Activated CD4-positive, alpha-beta T cell treated with anti-CD3 and anti-CD28 coated beads, Interleukin-2, amount 50 U/mL, for 48 hours (primary cell): ENCODE data around the gene LKAAEAR1.

Experiments used
- DNase-seq, 2 experiments: peaks; one replicate each; pipeline ENCODE4 v3.0.0-alpha.2; 2020

The LKAAEAR1 gene

DNA sequence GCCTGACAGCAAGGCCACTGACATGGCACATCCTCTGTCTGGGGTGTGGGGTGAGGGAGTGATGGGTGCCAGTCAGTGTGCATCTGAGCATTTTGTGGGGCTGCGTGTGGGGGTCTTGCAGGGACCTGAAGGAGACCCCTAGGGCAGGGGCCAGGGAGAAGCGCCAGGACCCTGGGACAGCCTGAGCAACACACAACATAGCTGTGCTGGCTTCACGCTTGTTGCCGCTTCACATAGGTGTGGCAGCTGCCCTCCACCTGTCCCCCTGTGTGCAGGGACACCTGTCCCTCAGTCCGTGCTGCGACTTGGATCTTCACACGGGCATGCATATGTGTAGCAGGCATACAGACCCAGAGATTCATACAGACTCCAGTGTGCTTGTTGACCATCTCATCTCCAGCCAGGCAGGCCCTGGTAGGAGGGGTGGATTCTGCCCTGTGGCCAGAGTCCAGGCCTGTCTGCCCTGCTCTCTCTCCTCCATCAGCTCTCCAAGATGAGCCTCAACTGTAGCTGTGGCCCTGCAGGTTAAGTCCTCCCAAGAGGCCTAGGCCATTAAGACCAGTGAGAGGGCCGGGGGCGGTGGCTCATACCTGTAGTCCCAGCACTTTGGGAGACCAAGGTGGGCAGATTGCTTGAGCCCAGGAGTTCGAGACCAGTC lies 26.3 kb upstream of the LKAAEAR1 start:
- DNase-seq = no peak

- DNase-seq = no peak
Observed at GRCh38 chr20:64109831-64110391, 25.7 kb upstream of the LKAAEAR1 start.

- DNase-seq = no peak
Observed at GRCh38 chr20:64108731-64109681, 24.8 kb upstream of the LKAAEAR1 start.

- DNase-seq = no peak
Observed at GRCh38 chr20:64107736-64108457, 23.7 kb upstream of the LKAAEAR1 start.

GRCh38 chr20:64106981-64107735 lies 23.0 kb upstream of the LKAAEAR1 start, which contains the start of gene NPBWR2:
NPBWR2 (minus strand) TSS chr20:64107565; CDS start chr20:64106831, 734 bp downstream.
- DNase-seq = no peak

- DNase-seq = no peak
Observed at GRCh38 chr20:64106435-64106961, 22.3 kb upstream of the LKAAEAR1 start.

DNA sequence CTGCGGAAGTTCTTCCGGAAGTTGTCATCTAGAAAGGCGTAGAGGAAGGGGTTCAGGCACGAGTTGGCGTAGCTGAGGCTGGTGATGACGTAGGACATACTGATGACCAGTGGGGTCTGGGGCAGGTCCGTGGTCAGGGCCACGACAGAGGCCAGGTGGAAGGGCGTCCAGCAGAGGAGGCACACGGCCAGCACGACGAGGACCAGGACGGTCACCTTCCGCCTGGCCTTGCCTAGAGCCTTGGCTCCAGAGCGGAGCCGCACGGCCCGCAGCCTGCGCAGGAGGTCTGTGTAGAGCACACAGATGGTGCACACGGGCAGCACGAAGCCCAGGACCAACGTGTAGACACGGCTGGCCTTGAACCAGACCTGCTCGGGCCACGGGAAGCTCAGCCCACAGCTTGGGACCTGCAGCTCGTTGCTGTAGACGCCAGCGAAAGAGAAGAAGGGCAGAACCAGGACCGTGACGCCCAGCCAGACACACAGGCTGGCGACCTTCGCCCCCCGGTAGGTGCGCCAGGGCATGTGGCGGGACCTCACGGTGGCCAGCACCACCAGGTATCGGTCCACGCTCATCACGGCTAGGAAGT lies 21.7 kb upstream of the LKAAEAR1 start:
- DNase-seq = no peak

DNA sequence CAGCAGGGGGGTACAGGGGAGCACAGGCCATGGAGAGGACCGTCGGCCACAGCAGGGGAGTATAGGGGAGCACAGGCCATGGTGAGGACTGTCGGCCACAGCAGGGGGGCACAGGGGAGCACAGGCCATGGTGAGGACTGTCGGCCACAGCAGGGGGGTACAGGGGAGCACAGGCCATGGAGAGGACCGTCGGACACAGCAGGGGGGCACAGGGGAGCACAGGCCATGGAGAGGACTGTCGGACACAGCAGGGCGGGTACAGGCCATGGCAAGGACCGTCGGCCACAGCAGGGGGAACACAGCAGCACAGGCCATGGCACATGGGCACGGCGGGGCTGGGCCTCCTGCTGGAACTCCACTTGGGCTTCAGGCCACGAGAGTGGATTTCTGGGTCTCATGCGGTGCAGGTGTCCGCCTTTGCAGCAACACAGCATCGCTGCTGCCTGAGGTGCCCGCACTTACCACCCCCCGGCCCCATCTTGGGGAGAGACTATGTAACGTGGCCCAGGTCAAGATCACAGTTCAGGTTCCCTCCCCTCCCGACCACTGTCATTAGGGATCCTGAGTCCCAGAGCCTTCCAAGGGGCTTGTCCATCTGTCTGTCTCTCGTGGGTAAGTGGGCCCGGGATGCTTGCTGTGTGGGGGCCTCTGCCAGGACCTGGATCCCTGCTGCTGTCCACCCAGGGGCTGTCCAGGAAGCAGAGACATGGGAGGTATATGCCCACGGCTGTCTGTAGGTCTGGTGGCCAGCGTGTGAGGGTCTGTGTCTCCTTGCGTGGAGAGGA lies 20.7 kb upstream of the LKAAEAR1 start:
- DNase-seq = no peak

- no peak for DNase-seq
Observed at GRCh38 chr20:64103871-64104666, 19.9 kb upstream of the LKAAEAR1 start.

- DNase-seq = no peak
Observed at GRCh38 chr20:64102647-64103354, 18.6 kb upstream of the LKAAEAR1 start.

- peak; percentile 73 to 77 for DNase-seq
Observed at GRCh38 chr20:64101731-64102621, 17.8 kb upstream of the LKAAEAR1 start.

- no peak for DNase-seq
Observed at GRCh38 chr20:64100946-64101688, 16.9 kb upstream of the LKAAEAR1 start.

DNA sequence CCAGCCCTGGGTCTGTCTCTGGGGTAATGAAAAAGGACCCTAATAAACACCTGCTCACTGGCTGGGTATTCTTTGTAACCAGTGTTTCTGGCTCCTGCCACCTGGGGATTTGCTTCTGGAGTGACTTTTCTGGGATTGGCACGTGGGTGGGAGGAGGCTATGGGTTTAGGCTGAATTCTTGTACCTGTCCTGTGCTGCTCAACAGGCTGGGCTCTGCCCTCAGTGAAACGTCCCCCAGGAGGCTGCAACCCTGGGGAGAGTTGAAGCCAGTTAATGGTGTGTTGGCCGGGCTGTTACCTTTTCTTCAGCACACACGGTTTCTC lies 16.3 kb upstream of the LKAAEAR1 start:
- DNase-seq = no peak

DNA sequence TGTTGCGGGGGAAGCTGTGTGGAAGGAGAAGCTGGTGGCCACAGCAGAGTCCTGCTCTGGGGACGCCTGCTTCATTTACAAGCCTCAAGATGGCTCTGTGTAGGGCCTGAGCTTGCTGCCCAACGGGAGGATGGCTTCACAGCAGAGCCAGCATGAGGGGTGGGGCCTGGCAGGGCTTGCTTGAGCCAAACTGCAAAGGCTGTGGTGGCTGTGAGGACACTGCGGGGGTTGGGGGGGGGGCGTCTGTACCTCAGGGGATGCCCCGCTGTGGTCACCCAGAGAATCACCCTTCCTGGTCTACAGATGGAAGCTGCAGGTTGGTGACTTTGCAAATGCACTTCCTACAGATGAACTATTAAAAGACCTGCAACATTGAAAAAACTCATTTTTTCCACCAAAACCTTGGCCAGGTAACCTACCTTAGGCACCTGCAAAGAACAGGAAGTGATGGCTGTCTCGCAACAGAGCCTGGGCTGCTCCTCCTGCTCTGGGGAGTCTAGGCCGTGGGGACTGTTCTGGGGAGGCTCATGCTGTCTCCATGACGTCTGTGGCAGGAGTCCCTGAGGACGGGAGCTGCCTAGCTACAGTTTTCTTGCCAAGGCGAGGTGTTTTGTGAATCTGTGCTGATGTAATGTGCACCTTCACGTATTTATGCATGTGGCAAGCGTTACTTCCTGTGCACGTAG lies 15.8 kb upstream of the LKAAEAR1 start:
- no peak for DNase-seq

GRCh38 chr20:64099086-64099786 lies 15.0 kb upstream of the LKAAEAR1 start:
- DNase-seq = no peak

DNA sequence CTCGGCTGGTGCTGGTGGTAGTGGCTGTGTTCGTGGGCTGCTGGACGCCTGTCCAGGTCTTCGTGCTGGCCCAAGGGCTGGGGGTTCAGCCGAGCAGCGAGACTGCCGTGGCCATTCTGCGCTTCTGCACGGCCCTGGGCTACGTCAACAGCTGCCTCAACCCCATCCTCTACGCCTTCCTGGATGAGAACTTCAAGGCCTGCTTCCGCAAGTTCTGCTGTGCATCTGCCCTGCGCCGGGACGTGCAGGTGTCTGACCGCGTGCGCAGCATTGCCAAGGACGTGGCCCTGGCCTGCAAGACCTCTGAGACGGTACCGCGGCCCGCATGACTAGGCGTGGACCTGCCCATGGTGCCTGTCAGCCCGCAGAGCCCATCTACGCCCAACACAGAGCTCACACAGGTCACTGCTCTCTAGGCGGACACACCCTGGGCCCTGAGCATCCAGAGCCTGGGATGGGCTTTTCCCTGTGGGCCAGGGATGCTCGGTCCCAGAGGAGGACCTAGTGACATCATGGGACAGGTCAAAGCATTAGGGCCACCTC lies 14.3 kb upstream of the LKAAEAR1 start:
- DNase-seq = no peak
